CD4-positive, alpha-beta T cell treated with Interleukin-15 for 1 hour (primary cell): Measurements from ENCODE around the gene SPEF1.

Source experiments
- DNase-seq: peaks from one replicate; pipeline ENCODE4 v3.0.0-alpha.2; 2020

SPEF1 gene

DNA sequence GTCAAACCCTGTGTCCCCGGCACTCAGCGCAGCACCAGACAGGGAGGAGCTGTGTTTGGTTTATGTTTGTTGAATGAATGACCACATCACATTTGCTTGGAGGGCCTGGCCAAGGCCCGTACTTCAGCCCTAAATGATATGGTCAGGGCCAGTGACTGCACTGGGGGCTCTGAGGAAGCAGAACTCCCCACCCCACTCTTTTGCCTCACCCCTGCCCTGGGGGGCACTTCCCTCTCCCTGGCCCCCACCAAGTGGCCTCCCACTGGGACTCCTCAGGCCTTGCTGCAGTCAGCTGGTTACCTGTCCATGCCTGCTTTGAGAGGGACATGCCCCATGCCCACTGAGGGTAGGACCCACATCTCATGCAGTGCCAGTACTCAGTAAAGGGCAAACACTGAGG is 16.6 kb downstream of the SPEF1 start:
- no peak for DNase-seq

GRCh38 chr20:3763671-3764601 is 17.3 kb downstream of the SPEF1 start:
- no peak for DNase-seq

GRCh38 chr20:3760655-3761348 is 20.4 kb downstream of the SPEF1 start:
- DNase-seq: no peak

DNA sequence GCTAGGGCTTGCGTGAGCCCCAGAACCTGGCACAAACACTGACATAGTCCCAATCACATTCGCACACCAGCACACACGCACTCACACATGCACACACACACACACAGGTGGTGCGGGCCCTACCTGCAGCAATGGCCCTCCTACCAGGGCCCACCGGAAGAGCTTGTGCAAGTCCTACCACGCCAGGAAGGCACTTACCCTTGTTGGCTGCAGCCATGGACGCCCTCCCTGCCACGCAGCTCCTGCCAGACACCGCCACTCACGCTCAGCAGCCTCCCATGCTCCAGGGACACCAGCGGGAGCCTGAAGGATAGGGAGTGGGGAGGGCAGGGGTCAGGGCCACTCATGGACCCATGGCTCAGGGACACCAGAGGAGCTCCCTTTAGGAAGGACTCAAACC is 21.4 kb downstream of the SPEF1 start:
- DNase-seq: no peak

DNA sequence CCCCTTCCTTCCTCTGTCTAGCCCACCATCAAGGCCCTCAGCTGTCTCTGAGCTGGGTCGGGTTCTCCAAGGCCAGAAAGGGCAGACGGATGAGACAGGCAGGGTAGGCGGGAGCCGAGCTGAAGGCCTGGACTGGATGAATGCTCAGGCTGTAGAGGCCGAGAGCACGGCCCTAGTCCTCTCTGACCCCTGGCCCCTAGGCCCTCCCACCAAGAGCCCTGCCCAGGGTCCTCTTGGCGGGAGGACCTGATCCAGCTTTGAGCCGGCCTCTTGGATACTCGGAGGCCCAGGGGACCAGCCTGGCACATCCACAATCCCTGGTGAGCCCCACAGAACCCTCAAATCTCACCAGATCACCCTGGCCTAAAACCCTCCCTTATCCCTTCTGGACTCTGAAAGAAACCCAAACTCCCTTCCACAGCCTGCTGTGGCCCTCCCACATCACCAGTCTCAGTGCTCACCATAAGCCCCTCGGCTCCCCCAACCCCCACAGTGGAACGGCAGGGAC is 21.9 kb downstream of the SPEF1 start:
- no peak for DNase-seq

- DNase-seq: no peak
Observed at GRCh38 chr20:3758566-3758965, 22.7 kb downstream of the SPEF1 start.

- DNase-seq: no peak
Observed at GRCh38 chr20:3757268-3757667, 24.0 kb downstream of the SPEF1 start.

DNA sequence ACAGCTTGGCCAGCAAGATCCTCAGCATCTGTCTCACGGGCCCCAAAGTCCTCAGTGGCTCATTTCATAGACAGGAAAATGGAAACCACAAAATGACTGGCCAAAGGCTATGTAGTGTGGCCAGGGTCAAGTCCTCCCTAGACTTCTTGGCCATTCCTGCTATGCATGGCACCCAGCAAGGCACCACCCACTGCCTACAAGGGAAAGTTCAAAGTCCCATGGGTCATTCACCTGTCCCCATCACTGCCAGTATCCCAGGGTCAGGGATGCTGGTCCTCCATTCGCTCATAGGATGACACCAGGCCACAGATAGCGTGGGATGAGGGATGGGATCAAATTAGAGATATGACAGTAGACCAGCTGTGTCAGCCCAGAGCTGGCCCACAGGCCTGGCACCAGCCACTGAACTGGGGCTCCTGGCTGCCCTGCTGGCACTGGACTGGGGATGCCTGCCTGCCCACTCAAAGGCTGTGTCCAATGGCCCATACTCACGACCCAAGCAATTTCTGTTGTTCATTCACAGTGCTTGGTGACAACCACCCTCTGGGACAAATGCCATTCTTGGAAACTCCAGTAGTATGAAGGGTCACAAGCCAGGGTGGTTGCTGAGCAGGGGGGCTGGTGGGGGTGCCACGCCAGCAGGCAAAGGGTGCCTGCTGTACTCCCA is 25.3 kb downstream of the SPEF1 start:
- DNase-seq: no peak

DNA sequence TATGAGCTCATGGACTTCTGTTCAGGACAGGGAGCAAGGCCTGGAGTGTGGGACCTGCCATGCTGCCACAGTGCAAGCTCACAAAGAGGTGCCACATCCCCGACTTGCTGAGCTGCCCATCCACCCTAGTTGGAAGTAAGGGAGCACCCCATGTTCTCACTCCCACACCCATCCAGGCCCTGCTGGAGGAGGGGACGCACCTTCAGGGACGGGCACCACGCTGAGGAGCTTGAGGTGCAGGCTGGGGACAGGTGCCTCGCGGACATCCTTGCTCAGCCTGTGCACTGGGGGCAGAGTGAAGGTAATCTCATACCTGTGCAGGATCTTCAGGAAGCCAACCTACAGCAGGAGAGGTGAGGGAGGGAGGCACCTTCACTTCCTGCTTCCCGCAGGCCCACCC is 26.0 kb downstream of the SPEF1 start:
- no peak for DNase-seq

- no peak for DNase-seq
Observed at GRCh38 chr20:3754276-3754630, 27.0 kb downstream of the SPEF1 start.

GRCh38 chr20:3753501-3754275 is 27.6 kb downstream of the SPEF1 start:
- DNase-seq: no peak

DNA sequence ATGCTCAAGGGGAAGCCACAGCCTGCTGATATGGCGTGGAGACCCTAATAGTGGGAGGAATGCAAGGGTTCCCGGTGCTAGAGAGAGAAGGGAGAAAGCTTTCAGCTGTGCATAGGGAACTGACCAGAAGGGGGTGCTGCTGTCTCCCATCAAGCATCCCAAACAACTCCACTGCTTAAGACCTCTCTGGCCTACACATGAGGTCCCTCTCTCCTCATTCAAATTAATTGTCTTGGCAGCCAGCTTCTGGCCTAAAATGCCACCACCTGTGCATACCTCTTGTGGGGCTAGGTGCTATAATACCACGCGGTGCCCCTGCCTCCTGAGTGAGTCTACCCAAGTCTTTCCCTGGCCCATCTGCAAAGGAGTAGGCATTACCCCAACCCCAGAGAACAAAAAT is 28.1 kb downstream of the SPEF1 start:
- peak; percentile 60 for DNase-seq

DNA sequence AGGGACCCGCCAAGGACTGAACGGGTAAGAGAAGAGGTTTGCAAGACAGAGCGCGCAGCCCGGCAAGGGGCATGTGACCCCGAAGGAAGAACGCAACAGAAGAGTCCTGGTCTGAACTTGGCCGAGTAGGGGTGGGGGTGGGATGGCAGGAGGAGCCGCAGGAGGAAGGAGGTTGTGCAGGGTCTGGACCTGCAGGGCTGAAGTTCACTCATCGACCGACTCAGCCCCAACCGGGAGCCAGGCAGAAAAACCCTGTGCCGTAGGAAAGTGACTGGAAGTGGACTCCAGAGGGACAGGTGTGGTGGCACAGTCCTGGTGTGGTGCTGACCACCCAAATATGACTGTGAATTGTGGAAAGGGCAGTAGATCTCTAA is 28.9 kb downstream of the SPEF1 start:
- no peak for DNase-seq

- peak; percentile 62 for DNase-seq
Observed at GRCh38 chr20:3751675-3752385, 29.4 kb downstream of the SPEF1 start.

- DNase-seq: no peak
Observed at GRCh38 chr20:3751305-3751674, 30.0 kb downstream of the SPEF1 start.

DNA sequence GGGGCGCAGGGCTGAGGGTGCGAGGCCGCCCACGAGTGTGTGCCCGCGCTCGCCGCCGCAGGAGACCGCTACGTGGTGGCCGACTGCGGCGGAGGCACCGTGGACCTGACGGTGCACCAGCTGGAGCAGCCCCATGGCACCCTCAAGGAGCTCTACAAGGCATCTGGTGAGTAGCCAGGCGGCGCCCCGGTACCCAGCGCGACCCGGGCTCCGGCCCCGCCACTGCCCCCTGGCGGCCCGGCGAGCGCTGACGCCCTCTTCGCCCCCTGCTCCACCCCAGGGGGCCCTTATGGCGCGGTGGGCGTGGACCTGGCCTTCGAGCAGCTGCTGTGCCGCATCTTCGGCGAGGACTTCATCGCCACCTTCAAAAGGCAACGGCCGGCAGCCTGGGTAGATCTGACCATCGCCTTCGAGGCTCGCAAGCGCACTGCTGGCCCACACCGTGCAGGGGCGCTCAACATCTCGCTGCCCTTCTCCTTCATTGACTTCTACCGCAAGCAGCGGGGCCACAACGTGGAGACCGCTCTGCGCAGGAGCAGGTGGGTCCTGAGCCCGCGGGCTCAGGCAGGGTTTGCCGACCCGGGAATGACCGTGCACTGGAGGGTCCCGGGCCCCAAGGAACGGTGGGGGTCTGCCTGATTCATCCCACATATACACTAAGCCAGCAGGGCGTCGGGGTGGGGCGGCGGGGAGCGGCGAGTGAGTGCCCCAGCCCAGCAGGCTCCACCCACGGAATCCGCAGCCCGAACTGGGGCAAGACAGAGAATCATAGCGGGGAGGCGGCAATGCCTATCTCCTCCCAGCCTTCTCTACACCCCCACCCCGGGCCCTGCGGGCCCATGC is 31.3 kb downstream of the SPEF1 start:
- DNase-seq: peak; percentile 34

GRCh38 chr20:3749087-3749688 is 32.1 kb downstream of the SPEF1 start:
- no peak for DNase-seq

- no peak for DNase-seq
Observed at GRCh38 chr20:3748073-3748472, 33.2 kb downstream of the SPEF1 start.

DNA sequence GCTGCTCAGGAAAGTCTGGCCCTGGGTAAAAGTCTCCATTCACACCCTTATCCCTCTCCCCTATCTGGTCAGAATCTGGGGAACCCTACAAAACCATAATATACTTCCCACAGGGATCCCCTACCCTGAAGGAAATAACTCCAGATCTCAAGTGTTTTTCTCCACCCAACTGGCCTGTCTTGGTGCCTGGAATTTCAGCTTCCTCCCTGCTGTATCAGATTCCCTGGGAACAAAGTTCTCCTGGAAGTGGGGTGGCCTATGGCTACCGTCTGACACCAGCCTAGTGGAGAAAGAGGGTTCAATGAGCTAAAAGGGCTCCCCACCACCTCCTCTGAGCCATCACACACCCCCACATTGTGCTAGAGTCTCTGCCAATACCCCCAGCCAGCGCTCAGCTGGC is 33.8 kb downstream of the SPEF1 start:
- DNase-seq: no peak

GRCh38 chr20:3745686-3746173 is 35.5 kb downstream of the SPEF1 start:
- DNase-seq: no peak
